Measurements from ENCODE around the gene GPR17. TPM values are rescaled to one million over a fixed set of nuclear protein-coding genes. Genes with fewer than 3 reads are reported as not detected.

The GPR17 gene
- total RNA-seq, 1 experiment from 2014 or later, result 0.07 TPM

- DNase-seq (ENCODE audit: low read depth), result peak; percentile 91
These were observed 31.2 kb upstream of the GPR17 start for GRCh38 chr2:127614731-127615130.

DNA sequence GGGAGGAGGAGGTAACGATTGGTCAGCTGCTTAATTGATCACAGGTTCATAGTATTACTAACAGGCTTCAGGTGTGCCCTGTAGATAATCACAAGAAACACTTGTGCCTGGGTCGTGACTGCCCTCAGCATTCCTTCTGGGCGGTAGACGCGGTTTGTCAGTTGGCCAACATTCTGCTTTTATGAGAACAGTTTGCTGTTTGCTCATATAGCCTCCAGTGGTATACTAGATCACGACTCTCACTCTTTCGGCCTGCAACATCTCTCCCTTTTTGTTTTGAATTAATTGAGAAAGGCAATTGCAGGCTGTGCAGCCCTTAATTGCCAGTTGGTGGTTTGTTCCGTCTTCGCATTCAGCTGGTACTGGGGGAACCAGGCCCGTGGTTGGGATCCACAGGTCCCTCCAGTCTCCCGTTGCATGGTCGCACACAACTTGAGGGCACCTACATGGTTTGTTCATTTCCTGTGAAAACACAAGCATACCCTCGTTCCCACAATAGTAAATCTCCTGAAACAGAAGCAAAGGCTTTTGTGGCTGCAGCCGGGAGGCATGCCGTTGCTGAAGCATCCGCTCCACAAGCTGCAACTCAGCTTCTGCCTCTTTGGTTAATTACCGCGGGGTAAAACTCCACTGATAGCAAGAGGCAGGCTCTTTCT is 30.3 kb upstream of the GPR17 start:
- DNase-seq (ENCODE audit: low read depth), result peak; percentile 92

DNA sequence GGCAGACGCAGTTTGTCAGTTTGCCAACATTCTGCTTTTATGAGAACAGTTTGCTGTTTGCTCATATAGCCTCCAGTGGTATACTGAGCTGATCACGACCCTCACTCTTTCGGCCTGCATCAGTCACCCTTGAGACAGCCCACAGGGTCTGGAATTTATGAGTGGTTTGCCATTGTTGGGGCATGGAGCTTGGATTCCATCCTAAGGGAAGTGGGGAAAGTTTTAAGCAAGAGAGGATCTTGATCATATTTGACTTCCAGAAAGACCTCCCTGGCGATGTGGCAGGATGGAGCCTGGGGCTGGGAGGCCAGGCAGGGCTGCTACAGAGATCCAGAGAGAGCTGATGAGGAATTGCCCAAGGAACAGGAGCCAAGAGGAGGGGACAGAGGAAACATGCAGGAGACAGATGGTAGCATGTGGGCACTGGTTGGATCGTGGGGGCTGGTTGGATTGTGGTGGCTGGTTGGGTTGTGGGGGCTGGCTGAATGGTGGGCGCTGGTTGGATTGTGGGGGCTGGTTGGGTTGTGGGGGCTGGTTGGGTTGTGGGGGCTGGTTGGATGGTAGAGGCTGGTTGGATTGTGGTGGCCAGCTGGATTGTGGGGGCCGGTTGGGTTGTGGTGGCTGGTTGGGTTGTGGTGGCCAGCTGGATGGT is 27.3 kb upstream of the GPR17 start:
- peak; percentile 87 for DNase-seq (ENCODE audit: low read depth)

GRCh38 chr2:127619203-127619590 is 26.8 kb upstream of the GPR17 start:
- DNase-seq (ENCODE audit: low read depth), result no peak

DNA sequence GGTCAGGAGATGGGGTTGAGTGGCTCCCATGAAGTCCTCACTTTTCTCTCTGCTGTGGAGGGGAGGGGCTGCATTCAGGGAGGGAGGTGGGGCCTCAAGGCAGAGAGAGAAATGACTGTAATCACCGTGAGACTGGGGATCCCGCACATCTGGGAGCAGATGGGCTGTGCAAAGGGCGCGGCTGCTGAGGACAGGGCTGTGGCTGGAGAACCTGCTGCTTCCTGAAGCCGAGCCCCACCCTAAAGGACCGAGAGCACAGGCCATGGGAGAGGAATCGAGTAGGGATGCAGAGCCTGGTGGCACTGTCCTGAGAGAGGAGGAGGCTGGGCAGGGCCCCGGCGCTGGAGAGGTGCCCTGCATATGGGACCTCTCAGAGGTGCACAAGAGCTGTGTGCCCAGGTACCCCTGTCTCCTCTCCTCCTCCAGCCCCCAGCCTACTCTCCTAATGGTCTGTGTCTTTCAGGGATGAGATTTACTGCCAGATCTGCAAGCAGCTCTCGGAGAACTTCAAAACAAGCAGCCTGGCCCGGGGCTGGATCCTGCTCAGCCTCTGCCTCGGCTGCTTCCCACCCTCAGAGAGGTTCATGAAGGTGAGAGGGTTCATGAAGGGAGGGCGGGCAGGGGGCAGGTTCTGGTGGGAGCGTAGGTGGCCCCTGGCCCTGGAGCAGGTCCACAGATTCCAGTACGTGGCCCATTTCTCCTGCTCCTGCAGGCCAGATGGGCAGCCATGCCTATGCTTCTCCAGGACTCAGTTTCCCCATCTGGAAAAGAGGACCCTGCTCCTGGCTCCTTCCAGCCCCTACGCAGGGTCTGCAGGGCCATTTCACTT is 25.9 kb upstream of the GPR17 start:
- no peak for DNase-seq (ENCODE audit: low read depth)

DNA sequence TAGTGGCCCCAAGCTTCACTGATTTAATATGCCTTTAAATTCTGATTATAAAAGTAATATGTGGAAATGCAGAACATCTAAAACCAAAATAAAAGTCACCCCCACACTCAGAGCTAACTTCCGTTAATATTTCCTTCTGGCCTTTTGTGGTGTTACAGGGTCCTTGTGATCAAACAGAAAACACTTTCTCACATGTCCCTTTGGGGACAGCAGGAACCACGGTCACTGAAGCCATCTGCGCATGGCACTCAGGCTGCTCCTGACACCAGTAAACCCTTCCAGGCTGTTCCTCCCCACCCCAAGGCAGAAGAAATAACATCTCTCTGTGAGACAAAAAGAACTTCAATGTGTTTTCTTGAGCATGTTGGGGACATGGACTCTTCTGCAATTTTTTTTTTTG is 25.1 kb upstream of the GPR17 start:
- DNase-seq (ENCODE audit: low read depth), result no peak

DNA sequence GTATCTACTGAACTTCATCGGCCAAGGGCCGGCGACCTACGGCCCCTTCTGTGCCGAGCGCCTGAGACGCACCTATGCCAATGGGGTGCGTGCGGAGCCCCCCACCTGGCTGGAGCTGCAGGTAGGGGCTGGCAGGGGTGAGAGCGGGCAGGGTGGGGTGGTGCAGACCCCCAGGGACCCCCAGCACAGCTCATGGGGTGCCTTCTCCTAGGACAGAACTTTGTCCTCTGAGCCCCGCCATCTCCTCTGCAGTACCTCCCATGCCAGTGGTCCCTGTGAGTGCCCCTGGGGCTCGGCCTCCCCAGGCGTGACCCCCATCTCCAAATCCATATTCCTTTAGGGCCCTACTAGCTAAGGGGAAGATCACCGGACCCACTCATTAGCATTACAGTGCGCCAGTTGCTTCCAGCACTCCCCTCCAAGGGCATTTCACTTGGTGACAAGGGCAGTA is 23.9 kb upstream of the GPR17 start:
- DNase-seq (ENCODE audit: low read depth), result no peak

- peak; percentile 60 for DNase-seq (ENCODE audit: low read depth)
These were observed 23.2 kb upstream of the GPR17 start for GRCh38 chr2:127622561-127623387.

- DNase-seq (ENCODE audit: low read depth), result peak; percentile 75
These were observed 22.3 kb upstream of the GPR17 start for GRCh38 chr2:127623388-127624319.

DNA sequence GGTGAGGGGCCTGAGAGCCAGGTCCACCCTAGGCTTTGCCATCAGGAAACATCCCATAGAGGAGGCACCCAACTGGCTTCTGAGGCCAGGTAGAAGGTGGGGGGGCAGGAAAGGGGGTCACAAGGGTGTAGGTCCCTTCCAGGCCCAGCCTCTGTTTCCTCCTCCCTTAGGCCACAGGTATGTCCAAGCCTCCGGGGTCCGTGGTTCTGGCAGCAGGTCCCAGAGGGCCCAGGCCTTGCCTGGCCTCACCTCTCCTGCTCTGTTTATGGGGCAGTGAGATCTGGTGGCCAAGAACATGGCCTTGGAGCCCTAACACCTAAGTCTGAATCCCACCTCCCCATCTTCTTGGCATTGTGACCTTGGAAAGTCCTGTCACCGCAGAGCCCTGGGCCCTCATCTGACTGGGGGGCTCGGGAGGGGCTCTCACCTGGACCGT is 21.6 kb upstream of the GPR17 start:
- no peak for DNase-seq (ENCODE audit: low read depth)

GRCh38 chr2:127624756-127625571 is 21.0 kb upstream of the GPR17 start:
- no peak for DNase-seq (ENCODE audit: low read depth)

DNA sequence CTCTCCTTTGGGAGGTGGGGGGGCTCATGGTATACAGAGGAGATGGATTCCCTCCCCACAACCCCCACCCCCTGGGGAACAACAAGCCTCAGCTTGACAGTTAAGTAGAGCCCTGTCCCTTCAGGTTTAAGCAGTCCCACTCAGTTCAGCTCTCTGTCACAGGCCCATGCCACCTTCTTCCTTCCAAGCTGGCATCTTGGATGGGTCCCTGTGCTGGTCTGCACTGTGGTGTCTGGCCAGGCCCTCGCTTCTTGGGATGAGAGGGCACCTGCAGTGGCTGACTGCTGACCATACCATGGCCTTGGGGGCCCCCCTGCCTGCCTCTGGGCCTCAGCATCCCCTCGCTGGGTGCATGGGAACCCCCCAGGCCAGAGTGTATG is 20.4 kb upstream of the GPR17 start:
- DNase-seq (ENCODE audit: low read depth), result no peak

DNA sequence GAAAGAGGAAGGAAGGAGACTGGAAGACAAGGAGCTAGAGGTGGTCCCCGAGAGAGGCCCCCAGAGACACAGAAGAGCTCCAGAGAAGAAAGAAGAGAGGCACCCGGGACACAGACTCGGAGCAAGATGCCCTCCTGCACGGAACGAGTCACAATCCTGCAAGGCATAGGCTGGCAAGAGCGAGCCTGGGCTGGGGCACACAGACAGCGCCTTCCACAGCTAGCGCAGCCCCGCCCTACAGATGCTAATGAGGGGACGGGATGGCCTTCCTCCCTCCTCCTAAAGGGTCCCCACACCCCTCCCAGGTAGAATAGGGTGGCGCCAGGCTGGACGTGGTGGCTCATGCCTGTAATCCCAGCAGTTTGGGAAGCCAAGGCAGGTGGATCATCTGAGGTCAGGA is 19.8 kb upstream of the GPR17 start:
- no peak for DNase-seq (ENCODE audit: low read depth)

DNA sequence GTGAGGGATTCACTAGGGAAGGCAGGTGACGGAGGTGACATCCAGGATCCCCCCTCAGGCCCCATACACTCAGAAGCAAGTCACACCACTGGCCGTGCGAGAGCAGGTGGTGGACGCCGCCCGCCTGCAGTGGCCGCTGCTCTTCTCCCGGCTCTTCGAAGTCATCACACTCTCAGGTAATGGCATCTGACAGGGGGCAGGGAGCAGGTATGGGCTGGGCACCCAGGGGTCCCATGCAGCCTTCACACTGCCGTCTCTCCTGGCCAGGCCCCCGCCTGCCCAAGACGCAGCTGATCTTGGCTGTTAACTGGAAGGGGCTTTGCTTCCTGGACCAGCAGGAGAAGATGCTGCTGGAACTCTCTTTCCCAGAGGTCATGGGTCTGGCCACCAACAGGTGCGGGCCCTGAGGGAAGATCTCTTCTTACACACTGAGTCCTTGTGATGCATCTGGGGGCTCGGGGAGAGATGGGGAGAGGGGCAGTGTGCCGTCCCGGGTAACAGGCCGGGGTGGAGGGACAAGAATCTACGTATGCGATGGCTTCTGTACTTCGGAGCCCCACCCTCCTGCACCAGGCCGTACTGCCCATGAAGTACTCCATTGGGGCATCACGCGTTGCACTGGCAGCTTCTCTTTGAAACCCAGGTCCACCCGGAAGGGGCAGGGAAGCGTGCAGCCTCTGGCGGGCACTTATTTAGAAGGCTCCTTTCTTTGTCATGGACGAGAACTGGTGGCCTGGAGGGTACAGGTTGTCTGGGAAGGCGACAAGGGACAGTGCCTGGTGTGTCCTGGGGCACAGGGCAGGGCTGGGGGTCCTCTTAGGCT is 18.8 kb upstream of the GPR17 start:
- DNase-seq (ENCODE audit: low read depth), result no peak

- no peak for DNase-seq (ENCODE audit: low read depth)
These were observed 18.0 kb upstream of the GPR17 start for GRCh38 chr2:127627740-127628571.

DNA sequence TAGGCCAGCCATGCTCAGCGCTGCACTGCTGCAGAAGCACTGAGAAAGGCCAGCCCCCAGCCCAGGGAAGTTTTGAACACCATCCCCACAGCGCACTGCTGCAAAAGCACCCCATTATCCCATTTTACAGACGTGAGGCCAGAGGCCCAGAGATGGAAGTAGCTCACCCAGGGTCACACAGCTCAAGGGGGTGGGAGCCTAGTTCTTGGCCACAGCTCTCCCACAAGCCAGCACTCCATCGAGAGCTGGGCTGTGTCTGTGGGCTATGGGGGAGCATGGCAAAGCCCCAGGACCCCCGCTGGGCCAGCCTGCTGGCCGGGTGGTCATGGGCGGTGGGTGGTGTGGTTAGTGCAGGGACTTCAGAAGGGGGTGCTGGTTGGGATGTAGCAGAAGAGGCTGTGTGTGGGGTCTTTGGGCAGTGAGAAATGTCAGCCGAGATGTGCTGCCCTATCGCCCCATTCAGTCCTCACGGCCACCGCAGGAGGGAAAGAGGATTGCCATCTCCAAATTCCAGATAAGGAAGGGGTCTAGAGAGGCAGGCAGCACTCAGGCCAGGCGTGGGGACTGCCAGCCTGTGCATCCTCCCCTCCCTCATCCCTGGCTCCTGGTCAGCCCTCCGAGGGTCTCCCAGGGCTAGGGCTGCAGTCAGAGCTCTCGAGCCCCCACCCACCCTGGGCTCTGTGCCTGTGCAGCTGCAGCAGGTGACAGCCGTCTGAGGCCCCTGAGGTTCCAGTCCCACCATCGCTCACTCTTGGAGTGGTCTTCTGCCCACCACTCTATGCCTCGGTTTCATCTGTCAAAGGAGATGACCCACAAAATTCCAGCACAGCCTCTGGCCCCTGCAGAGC is 17.0 kb upstream of the GPR17 start:
- DNase-seq (ENCODE audit: low read depth), result no peak

- no peak for DNase-seq (ENCODE audit: low read depth)
These were observed 16.3 kb upstream of the GPR17 start for GRCh38 chr2:127629637-127630036.
